Measurements from ENCODE around the gene FAM9C. TPM values are rescaled to one million over a fixed set of nuclear protein-coding genes. Genes with fewer than 3 reads are reported as not detected.

Gene FAM9C
- polyA plus RNA-seq, 1 donor (not counting 4 experiments of a cell fraction or from before 2014, with no cell fraction given) = not detected

DNA sequence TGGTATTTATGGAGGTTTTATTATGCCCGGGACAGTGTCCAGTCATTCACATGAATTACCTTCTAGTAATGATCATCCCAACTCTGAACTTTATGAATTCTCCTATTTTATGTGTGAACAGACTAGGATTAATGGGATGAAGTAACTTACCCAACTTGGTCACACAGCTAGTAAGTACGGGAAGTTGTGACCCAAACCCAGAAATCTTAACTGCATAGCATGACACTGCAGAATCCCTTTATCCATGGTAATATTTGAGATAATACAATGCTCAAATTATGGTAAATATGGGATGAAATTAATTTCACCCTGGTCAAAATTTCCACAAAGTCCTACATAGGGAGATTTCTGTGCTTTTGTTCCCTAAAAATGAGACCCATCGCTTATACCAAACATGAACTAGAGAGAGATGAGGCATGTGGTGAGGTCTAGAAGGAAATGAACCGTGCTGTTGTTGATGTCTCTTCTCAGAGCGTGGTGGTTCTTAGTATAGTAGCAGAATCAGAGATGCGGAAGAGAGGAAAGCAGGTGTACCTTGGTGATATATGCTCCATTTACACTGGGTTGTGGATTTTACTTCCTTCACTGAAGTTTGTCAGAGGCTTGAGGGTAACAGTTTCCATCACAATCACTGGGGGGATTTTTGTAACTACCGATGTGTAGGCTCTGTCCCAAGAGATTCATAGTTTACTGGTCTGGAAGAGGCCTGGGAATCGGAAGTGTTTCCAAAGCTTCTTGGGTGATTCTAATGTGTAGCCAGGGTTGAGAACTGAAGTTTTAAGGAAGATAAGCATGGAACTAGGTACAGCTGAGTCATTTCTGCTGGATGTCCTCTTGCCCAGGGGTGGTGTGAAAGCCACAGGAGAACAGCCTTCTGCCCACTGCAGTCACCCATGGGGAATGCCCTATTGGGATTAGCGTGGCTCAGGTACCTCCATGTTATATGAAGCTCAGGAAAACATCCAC, 30.2 kb upstream of the FAM9C start:
- H3K4me3 ChIP-seq (ENCODE audit: control insufficient read depth in 2 of 3, extremely low read depth in 1 of 3, insufficient read depth in 2 of 3, low read depth in 1 of 3, low read length in 3 of 3) = no peak overlapping the region
- no peak overlapping the region for H3K9ac ChIP-seq (ENCODE audit: control insufficient read depth, extremely low read depth, insufficient read depth, low read length)
- no peaks in the 10 kb centered on the region for H3K4me1 ChIP-seq (ENCODE audit: control insufficient read depth, extremely low read depth, insufficient read depth, low read length)
- dilution Hi-C loops (cut with MboI; ENCODE audit: extremely low pct_ligation_motif_present, low sequenced_read_pairs) = no loop called here
- no peaks in the 10 kb centered on the region for H3K79me2 ChIP-seq (ENCODE audit: control insufficient read depth, insufficient read depth, low read length)
- no peak overlapping the region for H3K27ac ChIP-seq (ENCODE audit: control insufficient read depth, insufficient read depth, low read length)
- no peaks in the 10 kb centered on the region for H4K20me1 ChIP-seq (ENCODE audit: control insufficient read depth, extremely low read depth, insufficient read depth, low read length)
- H3K27me3 ChIP-seq (ENCODE audit: control insufficient read depth, extremely low read depth, insufficient read depth, low read length) = no peaks in the 10 kb centered on the region
- H3K4me2 ChIP-seq (ENCODE audit: control insufficient read depth, extremely low read depth, insufficient read depth, low read depth, low read length) = no peak overlapping the region
- TF ChIP-seq EZH2 (IDR thresholded peaks at IDR 0.05; ENCODE audit: low read length) = no peak
- TF ChIP-seq, protein P1, sequence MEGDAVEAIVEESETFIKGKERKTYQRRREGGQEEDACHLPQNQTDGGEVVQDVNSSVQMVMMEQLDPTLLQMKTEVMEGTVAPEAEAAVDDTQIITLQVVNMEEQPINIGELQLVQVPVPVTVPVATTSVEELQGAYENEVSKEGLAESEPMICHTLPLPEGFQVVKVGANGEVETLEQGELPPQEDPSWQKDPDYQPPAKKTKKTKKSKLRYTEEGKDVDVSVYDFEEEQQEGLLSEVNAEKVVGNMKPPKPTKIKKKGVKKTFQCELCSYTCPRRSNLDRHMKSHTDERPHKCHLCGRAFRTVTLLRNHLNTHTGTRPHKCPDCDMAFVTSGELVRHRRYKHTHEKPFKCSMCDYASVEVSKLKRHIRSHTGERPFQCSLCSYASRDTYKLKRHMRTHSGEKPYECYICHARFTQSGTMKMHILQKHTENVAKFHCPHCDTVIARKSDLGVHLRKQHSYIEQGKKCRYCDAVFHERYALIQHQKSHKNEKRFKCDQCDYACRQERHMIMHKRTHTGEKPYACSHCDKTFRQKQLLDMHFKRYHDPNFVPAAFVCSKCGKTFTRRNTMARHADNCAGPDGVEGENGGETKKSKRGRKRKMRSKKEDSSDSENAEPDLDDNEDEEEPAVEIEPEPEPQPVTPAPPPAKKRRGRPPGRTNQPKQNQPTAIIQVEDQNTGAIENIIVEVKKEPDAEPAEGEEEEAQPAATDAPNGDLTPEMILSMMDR (optimal IDR thresholded peaks at IDR 0.05 in 1 of 3, IDR thresholded peaks at IDR 0.05 in 1 of 3, conservative IDR thresholded peaks at IDR 0.05 in 1 of 3; ENCODE audit: extremely low read depth in 1 of 3, insufficient read depth in 2 of 3, low read length in 3 of 3) = no peak
- DNase-seq (ENCODE audit: low read depth, low spot score) (no peak), FAIRE-seq (no peak)
- H3K9me3 ChIP-seq (ENCODE audit: control insufficient read depth, low read depth, low read length) = peaks cover 1% of the 10 kb centered on the region
- H3K9me1 ChIP-seq (ENCODE audit: control insufficient read depth, extremely low read depth, insufficient read depth, low read length) = no peaks in the 10 kb centered on the region
- H2AFZ ChIP-seq (ENCODE audit: control insufficient read depth, low read length) = no peak overlapping the region
- no peaks in the 10 kb centered on the region for H3K36me3 ChIP-seq (ENCODE audit: control insufficient read depth in 2 of 2, extremely low read depth in 1 of 2, insufficient read depth in 2 of 2, low read length in 2 of 2)

DNA sequence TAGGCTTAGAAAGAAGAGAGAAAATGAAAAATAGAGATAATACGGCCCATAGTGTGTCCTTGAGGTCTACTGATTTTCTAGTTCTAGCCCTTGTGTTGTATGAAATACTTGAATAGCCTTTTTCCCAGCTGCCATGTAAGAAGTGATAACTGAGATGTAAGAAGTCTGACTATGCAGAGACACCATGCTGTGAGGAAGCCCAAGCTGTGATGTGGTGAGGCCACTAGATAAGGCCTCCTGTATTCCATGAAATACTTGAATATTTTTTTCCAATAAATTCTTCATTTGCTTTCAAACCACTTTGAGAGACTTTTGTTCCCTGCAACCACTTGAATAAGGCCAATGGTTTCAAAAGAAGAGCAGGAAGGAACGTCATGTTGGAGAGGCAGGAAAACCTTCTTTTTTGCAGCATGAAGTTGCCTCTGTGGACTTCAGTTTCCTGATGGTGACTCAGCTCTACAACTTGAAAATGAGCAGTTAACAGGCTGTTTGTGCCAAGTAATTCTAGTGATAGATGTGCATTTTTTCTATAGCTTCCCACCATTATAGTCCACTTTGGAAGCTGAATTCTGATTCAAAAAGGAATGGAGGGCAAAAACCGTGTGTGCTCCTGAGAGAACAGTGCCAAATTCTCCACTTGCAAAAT, 25.5 kb upstream of the FAM9C start:
- no peak for FAIRE-seq

More for the DNA sequence above, 25.5 kb upstream of the FAM9C start:
- H3K27me3 ChIP-seq (ENCODE audit: control insufficient read depth, extremely low read depth, insufficient read depth, low read length) = no peaks in the 10 kb centered on the region
- dilution Hi-C loops (cut with MboI; ENCODE audit: extremely low pct_ligation_motif_present, low sequenced_read_pairs) = no loop called here
- DNase-seq (ENCODE audit: low read depth, low spot score) = no peak
- TF ChIP-seq, protein P1 (optimal IDR thresholded peaks at IDR 0.05 in 1 of 3, IDR thresholded peaks at IDR 0.05 in 1 of 3, conservative IDR thresholded peaks at IDR 0.05 in 1 of 3; ENCODE audit: extremely low read depth in 1 of 3, insufficient read depth in 2 of 3, low read length in 3 of 3) = no peak
- no peak for TF ChIP-seq EZH2 (IDR thresholded peaks at IDR 0.05; ENCODE audit: low read length)
- no peak overlapping the region for H3K9ac ChIP-seq (ENCODE audit: control insufficient read depth, extremely low read depth, insufficient read depth, low read length)
- H3K4me1 ChIP-seq (ENCODE audit: control insufficient read depth, extremely low read depth, insufficient read depth, low read length) = no peaks in the 10 kb centered on the region
- H3K9me3 ChIP-seq (ENCODE audit: control insufficient read depth, low read depth, low read length) = peaks cover 1% of the 10 kb centered on the region
- no peaks in the 10 kb centered on the region for H3K36me3 ChIP-seq (ENCODE audit: control insufficient read depth in 2 of 2, extremely low read depth in 1 of 2, insufficient read depth in 2 of 2, low read length in 2 of 2)
- no peaks in the 10 kb centered on the region for H3K9me1 ChIP-seq (ENCODE audit: control insufficient read depth, extremely low read depth, insufficient read depth, low read length)
- no peak overlapping the region for H2AFZ ChIP-seq (ENCODE audit: control insufficient read depth, low read length)
- no peak overlapping the region for H3K4me3 ChIP-seq (ENCODE audit: control insufficient read depth in 2 of 3, extremely low read depth in 1 of 3, insufficient read depth in 2 of 3, low read depth in 1 of 3, low read length in 3 of 3)
- H3K4me2 ChIP-seq (ENCODE audit: control insufficient read depth, extremely low read depth, insufficient read depth, low read depth, low read length) = no peak overlapping the region
- H3K79me2 ChIP-seq (ENCODE audit: control insufficient read depth, insufficient read depth, low read length) = no peaks in the 10 kb centered on the region
- H4K20me1 ChIP-seq (ENCODE audit: control insufficient read depth, extremely low read depth, insufficient read depth, low read length) = no peaks in the 10 kb centered on the region
- no peak overlapping the region for H3K27ac ChIP-seq (ENCODE audit: control insufficient read depth, insufficient read depth, low read length)
